MM.1S (cell line): ENCODE measurements around the gene UCP3.

ENCODE experiments used
- DNase-seq: peaks from one replicate; pipeline ENCODE4 v3.0.0-alpha.2; 2015
- H2AFZ ChIP-seq: fragments of 300-600 bp; sonication (generic); 2 replicates; pipeline ENCODE4 v1.6.0; 2016; ENCODE audit warnings: antibody characterized with exemption, low read length
- H3F3A ChIP-seq: fragments of 300-600 bp; sonication (generic); 2 replicates; pipeline ENCODE4 v1.6.1; 2016; ENCODE audit warnings: mild to moderate bottlenecking, antibody characterized with exemption, low read length, moderate library complexity, mixed read lengths; ENCODE audit not compliant: insufficient read depth
- H3K27ac ChIP-seq: fragments of 300-600 bp; sonication (generic); 2 replicates; pipeline ENCODE4 v1.5.1; 2016; ENCODE audit warnings: mild to moderate bottlenecking, low read length
- H3K27me3 ChIP-seq: fragments of 300-600 bp; sonication (generic); replicated peaks from 2 replicates; pipeline ENCODE4 v1.6.0; 2016; ENCODE audit warnings: low read length; ENCODE audit not compliant: insufficient read depth
- H3K36me3 ChIP-seq: fragments of 300-600 bp; sonication (generic); replicated peaks from 2 replicates; pipeline ENCODE4 v1.6.1; 2016; ENCODE audit warnings: mild to moderate bottlenecking, low read length, mixed read lengths; ENCODE audit not compliant: insufficient read depth
- H3K4me1 ChIP-seq: fragments of 300-600 bp; sonication (generic); 2 replicates; pipeline ENCODE4 v1.6.1; 2016; ENCODE audit warnings: low read length, mixed read lengths
- H3K4me2 ChIP-seq: fragments of 300-600 bp; sonication (generic); 2 replicates; pipeline ENCODE4 v1.6.0; 2016; ENCODE audit warnings: low read depth, low read length
- H3K4me3 ChIP-seq: fragments of 300-600 bp; sonication (generic); 2 replicates; pipeline ENCODE4 v1.5.1; 2016; ENCODE audit warnings: low read length, mixed read lengths
- H3K79me2 ChIP-seq: fragments of 300-600 bp; sonication (generic); 2 replicates; pipeline ENCODE4 v1.6.1; 2016; ENCODE audit warnings: mixed run types, low read length, mixed read lengths
- H3K9ac ChIP-seq: fragments of 300-600 bp; sonication (generic); 2 replicates; pipeline ENCODE4 v1.6.1; 2016; ENCODE audit warnings: low read length, mixed read lengths
- H3K9me2 ChIP-seq: fragments of 300-600 bp; sonication (generic); replicated peaks from 2 replicates; pipeline ENCODE4 v1.6.1; 2016; ENCODE audit warnings: mild to moderate bottlenecking, low read length, mixed read lengths; ENCODE audit not compliant: insufficient read depth
- H3K9me3 ChIP-seq: fragments of 300-600 bp; sonication (generic); replicated peaks from 2 replicates; pipeline ENCODE4 v1.6.1; 2016; ENCODE audit warnings: mild to moderate bottlenecking, low read length, mixed read lengths; ENCODE audit not compliant: insufficient read depth
- H4K20me1 ChIP-seq: fragments of 300-600 bp; sonication (generic); 2 replicates; pipeline ENCODE4 v1.6.1; 2016; ENCODE audit warnings: mild to moderate bottlenecking, low read length, moderate library complexity, mixed read lengths; ENCODE audit not compliant: insufficient read depth
- EZH2 ChIP-seq: fragments of 300-600 bp; sonication (generic); optimal IDR thresholded peaks from 2 replicates; pipeline ENCODE3; 2017; ENCODE audit warnings: low read depth, mild to moderate bottlenecking, antibody characterized with exemption, low read length, mixed read lengths
- EZH2phosphoT487 ChIP-seq: fragments of 300-600 bp; sonication (generic); IDR thresholded peaks from 2 replicates; pipeline ENCODE4 v1.6.1; 2018; ENCODE audit warnings: antibody characterized with exemption, low read length
- TF ChIP-seq, protein P1 (sequence below): fragments of 300-600 bp; sonication (generic); IDR thresholded peaks from 2 replicates; pipeline ENCODE4 v1.5.1; 2016; ENCODE audit warnings: antibody characterized with exemption, low read length, mixed read lengths

UCP3 gene

GRCh38 chr11:73997120-73997770 is 11.6 kb downstream of the UCP3 start:
- Histone ChIP-seq H2AFZ (no peak overlapping the region), H3K4me1 (no peaks in the 10 kb centered on the region), H3K36me3 (no peaks in the 10 kb centered on the region), H3F3A (no peaks in the 10 kb centered on the region), H3K4me2 (no peak overlapping the region), H3K27me3 (no peaks in the 10 kb centered on the region), H3K9me3 (no peaks in the 10 kb centered on the region), H3K9ac (no peak overlapping the region), H3K4me3 (no peak overlapping the region), H3K79me2 (no peaks in the 10 kb centered on the region), H3K27ac (no peak overlapping the region), H4K20me1 (no peaks in the 10 kb centered on the region), H3K9me2 (no peaks in the 10 kb centered on the region)
- no peak for DNase-seq
- TF ChIP-seq EZH2phosphoT487 (no peak), EZH2 (no peak)
- TF ChIP-seq, protein P1, sequence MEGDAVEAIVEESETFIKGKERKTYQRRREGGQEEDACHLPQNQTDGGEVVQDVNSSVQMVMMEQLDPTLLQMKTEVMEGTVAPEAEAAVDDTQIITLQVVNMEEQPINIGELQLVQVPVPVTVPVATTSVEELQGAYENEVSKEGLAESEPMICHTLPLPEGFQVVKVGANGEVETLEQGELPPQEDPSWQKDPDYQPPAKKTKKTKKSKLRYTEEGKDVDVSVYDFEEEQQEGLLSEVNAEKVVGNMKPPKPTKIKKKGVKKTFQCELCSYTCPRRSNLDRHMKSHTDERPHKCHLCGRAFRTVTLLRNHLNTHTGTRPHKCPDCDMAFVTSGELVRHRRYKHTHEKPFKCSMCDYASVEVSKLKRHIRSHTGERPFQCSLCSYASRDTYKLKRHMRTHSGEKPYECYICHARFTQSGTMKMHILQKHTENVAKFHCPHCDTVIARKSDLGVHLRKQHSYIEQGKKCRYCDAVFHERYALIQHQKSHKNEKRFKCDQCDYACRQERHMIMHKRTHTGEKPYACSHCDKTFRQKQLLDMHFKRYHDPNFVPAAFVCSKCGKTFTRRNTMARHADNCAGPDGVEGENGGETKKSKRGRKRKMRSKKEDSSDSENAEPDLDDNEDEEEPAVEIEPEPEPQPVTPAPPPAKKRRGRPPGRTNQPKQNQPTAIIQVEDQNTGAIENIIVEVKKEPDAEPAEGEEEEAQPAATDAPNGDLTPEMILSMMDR: no peak

DNA sequence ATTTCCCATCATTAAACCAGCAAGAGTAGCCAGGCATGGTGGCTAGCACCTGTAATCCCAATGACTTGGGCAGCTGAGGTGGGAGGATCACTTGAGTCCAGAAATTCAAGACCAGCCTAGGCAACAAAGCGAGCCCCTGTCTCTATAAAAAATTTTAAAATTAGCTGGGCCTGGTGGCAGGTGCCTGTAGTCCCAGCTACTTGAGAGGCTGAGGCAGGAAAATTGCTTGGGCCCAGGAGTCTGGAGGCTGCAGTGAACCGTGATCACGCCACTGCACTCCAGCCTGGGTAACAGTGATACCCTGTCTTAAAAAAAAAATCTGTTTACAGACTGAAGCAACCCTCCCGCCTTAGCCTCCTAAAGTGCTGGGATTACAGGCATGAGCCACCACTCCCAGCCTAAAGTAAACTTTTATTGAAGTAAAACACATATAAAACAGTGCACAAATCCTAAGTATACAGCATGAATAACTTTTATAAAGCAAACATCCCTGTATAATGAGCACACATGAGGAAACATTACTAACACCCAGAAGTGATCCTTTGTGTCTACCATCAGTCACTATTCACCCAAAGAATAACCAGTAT is 12.6 kb downstream of the UCP3 start:
- TF ChIP-seq, protein P1: no peak
- no peak for TF ChIP-seq EZH2phosphoT487
- no peak for TF ChIP-seq EZH2
- no peak overlapping the region for H3K9ac ChIP-seq
- no peak overlapping the region for H3K4me3 ChIP-seq
- H4K20me1 ChIP-seq: no peaks in the 10 kb centered on the region
- peaks cover 2% of the 10 kb centered on the region; the same call in 1 of the 2 replicates for H3K4me1 ChIP-seq
- no peaks in the 10 kb centered on the region for H3K27me3 ChIP-seq
- H3K27ac ChIP-seq: no peak overlapping the region
- no peak overlapping the region for H2AFZ ChIP-seq
- no peaks in the 10 kb centered on the region for H3F3A ChIP-seq
- H3K79me2 ChIP-seq: no peaks in the 10 kb centered on the region
- H3K36me3 ChIP-seq: no peaks in the 10 kb centered on the region
- H3K4me2 ChIP-seq: no peak overlapping the region
- H3K9me3 ChIP-seq: no peaks in the 10 kb centered on the region
- no peaks in the 10 kb centered on the region for H3K9me2 ChIP-seq
- no peak for DNase-seq

DNA sequence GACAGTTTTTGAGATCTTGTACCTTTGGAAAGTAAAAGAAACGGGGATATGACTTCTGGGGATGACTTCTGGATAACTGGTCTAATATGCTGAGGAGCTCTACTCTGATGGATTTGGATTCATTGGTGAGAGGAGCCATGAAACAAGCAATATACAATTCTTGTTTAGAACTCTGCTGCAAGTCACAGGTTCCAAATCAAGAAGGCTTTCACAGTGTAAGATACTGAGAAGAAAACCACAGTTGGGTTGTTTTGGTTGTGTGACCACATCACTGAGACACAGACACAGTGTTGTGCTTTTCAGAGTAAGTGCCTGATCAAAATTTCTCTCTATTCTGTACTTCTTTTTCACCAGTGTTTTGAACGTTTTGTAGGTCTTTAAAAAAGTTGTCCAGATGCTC is 13.2 kb downstream of the UCP3 start:
- Histone ChIP-seq H3K27ac (no peak overlapping the region), H2AFZ (no peak overlapping the region), H3K9me3 (no peaks in the 10 kb centered on the region), H3K9me2 (no peaks in the 10 kb centered on the region), H3K36me3 (no peaks in the 10 kb centered on the region), H3K27me3 (no peaks in the 10 kb centered on the region), H3F3A (no peaks in the 10 kb centered on the region), H3K79me2 (no peaks in the 10 kb centered on the region), H3K4me1 (peaks cover 5% of the 10 kb centered on the region; the same call in 1 of the 2 replicates), H4K20me1 (no peaks in the 10 kb centered on the region), H3K4me3 (no peak overlapping the region), H3K9ac (no peak overlapping the region), H3K4me2 (no peak overlapping the region)
- DNase-seq: no peak
- TF ChIP-seq EZH2phosphoT487 (no peak), EZH2 (no peak)
- TF ChIP-seq, protein P1: no peak
